ENCODE results near the gene USP25.

GRCh38 chr21:15751037-15751436, 21.3 kb downstream of the USP25 start:
- TF ChIP-seq CTCF (IDR thresholded peaks at IDR 0.05) (no peak), POLR2AphosphoS5 (IDR thresholded peaks at IDR 0.05; ENCODE audit: low read depth, low read length) (no peak), SIN3A (IDR thresholded peaks at IDR 0.05; ENCODE audit: borderline replicate concordance, insufficient read depth, low read depth, low read length) (no peak), TCF7L2 (IDR thresholded peaks at IDR 0.05; ENCODE audit: low read depth, low read length) (no peak)

Measured in Panc1 (cell line).